AG09309 (cell line): ENCODE data around the gene CXorf58.

ENCODE experiments used
- DNase-seq: peaks from one replicate; pipeline ENCODE4 v3.0.0-alpha.2; 2010; ENCODE audit warnings: low read depth
- H3K4me3 ChIP-seq: 2 replicates; pipeline ENCODE4 v1.5.1; 2011; ENCODE audit warnings: mild to moderate bottlenecking, low read depth, low read length, moderate library complexity; ENCODE audit not compliant: control insufficient read depth
- TF ChIP-seq, protein P1 (sequence below): IDR thresholded peaks from 2 replicates; pipeline ENCODE4 v1.5.1; 2011; ENCODE audit warnings: mild to moderate bottlenecking, low read depth, low read length, inconsistent platforms; ENCODE audit not compliant: insufficient read depth, control insufficient read depth; ENCODE audit errors: missing control alignments

CXorf58 gene

DNA sequence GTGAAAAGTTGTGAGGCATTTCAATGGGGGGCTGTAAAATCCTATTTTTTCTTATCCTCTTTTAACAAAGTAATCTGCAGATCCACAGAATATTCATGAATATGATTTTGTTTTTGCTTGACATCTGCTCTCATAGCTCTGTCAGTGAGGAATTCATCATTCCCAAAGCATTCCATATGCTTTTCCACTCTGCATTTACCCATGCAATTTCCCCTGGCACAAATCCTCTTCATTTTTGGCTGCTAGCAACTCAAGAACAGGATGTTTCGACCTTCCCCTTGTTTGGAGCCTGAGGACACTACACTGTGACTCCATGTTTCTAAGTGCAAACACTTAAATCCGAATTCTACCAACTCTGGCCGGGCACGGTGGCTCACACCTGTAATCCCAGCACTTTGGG is 70.7 kb downstream of the CXorf58 start:
- no peak for DNase-seq
- H3K4me3 ChIP-seq = no peak overlapping the region
- TF ChIP-seq, protein P1, sequence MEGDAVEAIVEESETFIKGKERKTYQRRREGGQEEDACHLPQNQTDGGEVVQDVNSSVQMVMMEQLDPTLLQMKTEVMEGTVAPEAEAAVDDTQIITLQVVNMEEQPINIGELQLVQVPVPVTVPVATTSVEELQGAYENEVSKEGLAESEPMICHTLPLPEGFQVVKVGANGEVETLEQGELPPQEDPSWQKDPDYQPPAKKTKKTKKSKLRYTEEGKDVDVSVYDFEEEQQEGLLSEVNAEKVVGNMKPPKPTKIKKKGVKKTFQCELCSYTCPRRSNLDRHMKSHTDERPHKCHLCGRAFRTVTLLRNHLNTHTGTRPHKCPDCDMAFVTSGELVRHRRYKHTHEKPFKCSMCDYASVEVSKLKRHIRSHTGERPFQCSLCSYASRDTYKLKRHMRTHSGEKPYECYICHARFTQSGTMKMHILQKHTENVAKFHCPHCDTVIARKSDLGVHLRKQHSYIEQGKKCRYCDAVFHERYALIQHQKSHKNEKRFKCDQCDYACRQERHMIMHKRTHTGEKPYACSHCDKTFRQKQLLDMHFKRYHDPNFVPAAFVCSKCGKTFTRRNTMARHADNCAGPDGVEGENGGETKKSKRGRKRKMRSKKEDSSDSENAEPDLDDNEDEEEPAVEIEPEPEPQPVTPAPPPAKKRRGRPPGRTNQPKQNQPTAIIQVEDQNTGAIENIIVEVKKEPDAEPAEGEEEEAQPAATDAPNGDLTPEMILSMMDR = no peak

DNA sequence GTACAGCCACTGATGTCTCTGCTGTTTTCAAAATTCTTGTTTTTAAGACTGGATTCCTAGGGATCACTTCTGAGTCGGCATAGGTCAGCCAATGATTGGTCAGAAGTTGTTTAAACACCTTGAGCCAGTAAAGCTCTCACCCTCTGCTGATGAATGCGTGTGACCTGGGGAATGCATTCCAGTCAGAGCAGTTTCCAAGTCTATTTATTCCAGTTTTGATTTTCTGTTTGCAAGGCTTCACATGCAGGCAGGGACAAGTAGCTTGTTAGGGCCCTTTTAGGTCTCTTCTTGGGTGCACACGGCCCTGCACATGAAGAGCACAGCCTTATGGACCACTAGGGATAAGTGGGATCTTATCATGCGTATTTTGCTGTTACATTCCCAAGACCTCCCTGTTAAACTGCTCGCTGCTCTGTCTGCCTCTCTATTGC is 72.2 kb downstream of the CXorf58 start:
- DNase-seq = no peak
- no peak overlapping the region for H3K4me3 ChIP-seq
- TF ChIP-seq, protein P1 = no peak

DNA sequence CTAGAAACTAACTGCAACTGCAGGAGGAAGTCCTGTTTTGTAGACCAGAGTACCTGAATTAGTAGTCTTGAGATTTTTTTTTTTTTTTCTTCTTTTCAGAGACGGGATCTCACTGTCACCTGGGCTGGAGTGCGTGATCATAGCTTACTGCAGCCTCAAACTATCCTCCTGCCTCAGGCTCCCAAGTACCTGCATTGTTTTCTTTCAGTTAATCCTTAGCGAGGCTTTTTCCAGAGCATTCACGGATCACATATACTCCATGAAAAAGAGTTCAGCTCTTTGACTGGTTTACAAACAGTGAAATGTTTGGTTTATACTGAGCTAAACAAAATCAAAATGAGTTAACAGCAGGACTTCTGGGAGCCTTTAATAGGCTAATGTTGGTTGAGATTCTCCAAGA is 73.4 kb downstream of the CXorf58 start:
- DNase-seq = no peak
- TF ChIP-seq, protein P1 = no peak
- H3K4me3 ChIP-seq = no peak overlapping the region

DNA sequence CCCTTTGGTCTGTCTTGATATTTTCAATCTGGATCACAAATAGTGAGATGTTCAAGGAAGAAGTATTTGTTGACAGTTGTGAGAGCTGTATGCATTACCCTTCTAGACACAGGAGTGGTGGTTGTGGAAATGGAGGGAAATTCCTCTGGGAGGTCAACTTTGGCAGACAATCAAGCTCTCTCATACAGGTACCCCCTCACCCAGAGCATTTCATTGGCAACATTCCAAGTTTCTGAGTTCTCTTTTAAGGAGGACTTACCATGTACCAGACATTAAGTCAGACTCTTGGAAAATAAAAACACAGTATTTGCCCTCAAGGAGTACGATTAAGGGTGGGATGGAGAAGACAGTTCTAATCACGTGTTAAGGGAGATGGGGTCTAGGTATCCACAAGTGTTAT is 73.9 kb downstream of the CXorf58 start:
- DNase-seq = no peak
- H3K4me3 ChIP-seq = no peak overlapping the region
- TF ChIP-seq, protein P1 = no peak

DNA sequence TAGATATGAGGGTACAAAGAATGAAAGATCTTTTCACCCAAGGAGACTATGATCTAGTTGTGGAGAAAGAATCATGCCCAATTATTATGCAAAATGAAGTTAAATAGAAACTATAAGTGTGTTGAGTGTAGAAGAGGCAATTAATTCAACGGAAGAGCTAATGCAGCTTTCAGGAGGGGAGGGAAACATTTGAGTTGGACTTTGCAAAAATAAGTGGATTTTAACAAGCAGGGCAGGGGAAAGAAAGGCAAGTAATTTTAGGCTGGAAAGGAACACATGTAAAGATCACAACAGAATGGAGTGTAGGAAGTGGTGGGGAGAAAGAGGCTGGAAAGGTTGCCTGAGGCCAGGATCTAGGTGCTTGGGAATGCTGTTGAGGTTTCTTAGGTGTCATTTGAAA is 75.1 kb downstream of the CXorf58 start:
- TF ChIP-seq, protein P1 = no peak
- no peak for DNase-seq

More for the DNA sequence above, 75.1 kb downstream of the CXorf58 start:
- no peak overlapping the region for H3K4me3 ChIP-seq
